Breast epithelium (tissue), 4 donors: Measurements from ENCODE around the gene OBSCN. TPM values are rescaled to one million over a fixed set of nuclear protein-coding genes. Genes with fewer than 3 reads are reported as not detected.
A peak's percentile ranks its signal among the peaks of the same experiment; 100 is the strongest.

Experiments used
- DNase-seq, 2 donors: peaks; one replicate each; pipeline ENCODE4 v3.0.0-alpha.2; 2019; ENCODE audit warnings: low spot score in 2 of 2
- H3K27ac ChIP-seq, 2 donors: fragments of 200-600 bp; sonication (generic) in 1 of 2; one replicate each; pipeline ENCODE4 v1.5.1; 2016 to 2019; ENCODE audit warnings: mild to moderate bottlenecking in 1 of 2
- H3K27me3 ChIP-seq, 2 donors: fragments of 200-600 bp; sonication (generic) in 1 of 2; one replicate each; pipeline versions ENCODE4 v1.5.1 to v1.6.0; 2017 to 2019; ENCODE audit warnings: control low read depth in 1 of 2, mild to moderate bottlenecking in 1 of 2
- H3K36me3 ChIP-seq: fragments of 200-600 bp; one replicate; pipeline ENCODE4 v1.5.1; 2019
- H3K4me1 ChIP-seq, 2 donors: fragments of 200-600 bp; sonication (generic); one replicate each; pipeline ENCODE4 v1.5.1; 2016 to 2019; ENCODE audit warnings: control low read depth in 1 of 2
- H3K4me3 ChIP-seq, 3 donors: fragments of 200-600 bp; sonication (generic); 1 replicate in 2 of 3; 2 replicates in 1 of 3; pipeline ENCODE4 v1.5.1; 2016 to 2019; ENCODE audit warnings: mild to moderate bottlenecking in 3 of 3, moderate library complexity in 2 of 3
- H3K9me3 ChIP-seq, 2 donors: fragments of 200-600 bp; sonication (generic) in 1 of 2; one replicate each; pipeline ENCODE4 v1.5.1; 2016 to 2019; ENCODE audit warnings: control low read depth in 1 of 2
- CTCF ChIP-seq, 3 donors: fragments of 450-650 bp; IDR thresholded peaks; one replicate each; pipeline ENCODE4 v1.5.1; 2016 to 2017; ENCODE audit warnings: antibody characterized with exemption in 3 of 3, mild to moderate bottlenecking in 3 of 3, moderate library complexity in 3 of 3
- POLR2A ChIP-seq: fragments of 450-650 bp; IDR thresholded peaks from one replicate; pipeline ENCODE4 v1.6.1; 2016; ENCODE audit warnings: antibody characterized with exemption, mild to moderate bottlenecking, moderate library complexity
- POLR2AphosphoS5 ChIP-seq, 3 donors: sonication (generic); formaldehyde crosslinking; IDR thresholded peaks; one replicate each; pipeline ENCODE4 v1.6.1; 2017; ENCODE audit warnings: antibody characterized with exemption in 3 of 3
- intact Hi-C: fragments of 100-400 bp; cut with DNase I; formaldehyde crosslinking; loops from one replicate; pipeline ENCODE4 v1.15.1; 2023; ENCODE audit warnings: low total_unique reads
- total RNA-seq, 3 donors: library from RNA; depleted of rRNA; stranded (reverse); fragments of >200 nt; gene quantifications; one replicate each; pipeline ENCODE4 v1.1.0, GENCODE V29; 2016

Gene OBSCN
- total RNA-seq, 3 donors from 2014 or later: 3.0 to 40.0 (median 27.9) TPM

DNA sequence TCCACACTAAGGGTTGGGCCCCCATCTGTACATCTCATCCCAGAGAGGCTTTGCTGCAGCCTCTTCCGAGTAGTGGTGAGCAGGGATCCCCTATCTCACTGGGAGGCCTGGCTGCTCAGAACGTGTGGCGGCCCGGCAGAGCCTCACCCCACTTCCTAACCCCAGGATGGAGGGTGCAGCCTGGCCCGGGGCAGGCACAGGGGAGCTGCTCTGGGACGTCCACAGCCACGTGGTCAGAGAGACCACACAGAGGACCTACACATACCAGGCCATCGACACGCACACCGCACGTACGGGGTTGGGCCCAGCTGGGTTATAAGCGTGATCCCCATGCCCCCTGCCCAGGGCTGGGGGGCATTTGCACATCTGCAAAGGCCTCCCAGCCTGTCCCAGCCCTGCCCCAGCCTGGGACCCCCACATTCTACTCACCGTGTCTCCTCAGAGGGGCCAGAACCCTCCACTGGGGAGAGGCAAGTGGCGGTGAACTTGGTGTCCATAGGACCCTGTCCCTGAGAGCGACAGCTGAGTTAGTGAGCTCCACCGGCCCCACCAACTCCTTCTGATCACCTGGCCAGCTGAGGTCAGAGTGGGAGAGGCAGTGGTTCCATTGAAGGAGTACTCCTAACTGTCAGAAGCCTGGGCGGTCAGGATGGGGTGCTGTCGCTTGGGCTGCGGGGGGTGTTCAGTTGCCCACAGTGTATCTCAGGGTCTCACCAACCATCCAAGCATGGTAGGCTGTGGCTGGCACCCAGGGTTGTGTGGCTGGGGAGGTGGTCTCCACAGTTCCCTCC lies 157.6 kb downstream of the OBSCN start:
- TF ChIP-seq POLR2A (no peak), POLR2AphosphoS5 (IDR thresholded peaks at IDR 0.05) (no peak), CTCF (IDR thresholded peaks at IDR 0.05) (no peak)
- Histone ChIP-seq H3K27ac (no peak overlapping the region), H3K36me3 (no peaks in the 10 kb centered on the region), H3K4me1 (no peaks in the 10 kb centered on the region), H3K27me3 (no peaks in the 10 kb centered on the region), H3K4me3 (no peak overlapping the region), H3K9me3 (no peaks in the 10 kb centered on the region)
- DNase-seq: no peak
- intact Hi-C loops: no loop called here

DNA sequence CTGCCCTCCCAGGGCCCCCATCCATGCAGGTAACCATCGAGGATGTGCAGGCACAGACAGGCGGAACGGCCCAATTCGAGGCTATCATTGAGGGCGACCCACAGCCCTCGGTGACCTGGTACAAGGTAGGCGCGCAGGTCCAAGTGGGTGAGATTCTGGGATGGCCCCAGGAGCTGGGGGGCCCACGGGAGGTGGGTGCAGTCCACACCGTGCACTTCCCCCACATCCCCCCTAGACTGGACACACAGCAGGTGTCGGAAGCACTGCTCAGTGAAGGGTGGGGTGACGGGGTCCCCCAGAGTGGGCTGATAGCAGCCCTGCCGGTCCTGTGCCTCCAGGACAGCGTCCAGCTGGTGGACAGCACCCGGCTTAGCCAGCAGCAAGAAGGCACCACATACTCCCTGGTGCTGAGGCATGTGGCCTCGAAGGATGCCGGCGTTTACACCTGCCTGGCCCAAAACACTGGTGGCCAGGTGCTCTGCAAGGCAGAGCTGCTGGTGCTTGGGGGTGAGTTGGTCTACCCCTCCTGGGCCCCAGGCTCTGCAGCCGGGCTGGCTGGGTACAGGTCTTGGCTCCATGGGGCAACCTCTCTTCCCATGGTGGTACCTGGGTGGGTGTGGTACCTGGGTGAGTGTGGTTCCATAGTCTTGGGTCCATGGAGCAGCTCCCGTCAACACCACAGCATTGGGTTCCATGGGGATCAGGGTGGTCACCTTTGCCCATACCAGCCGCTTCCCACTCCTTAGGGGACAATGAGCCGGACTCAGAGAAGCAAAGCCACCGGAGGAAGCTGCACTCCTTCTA lies 158.4 kb downstream of the OBSCN start:
- intact Hi-C loops: no loop called here
- no peaks in the 10 kb centered on the region for H3K36me3 ChIP-seq
- DNase-seq: peak in 1 of 2 donors; percentile 43

GRCh38 chr1:228366866-228367741 lies 159.3 kb downstream of the OBSCN start:
- Histone ChIP-seq H3K36me3 (no peaks in the 10 kb centered on the region), H3K4me3 (no peak overlapping the region)
- no peak for TF ChIP-seq CTCF (IDR thresholded peaks at IDR 0.05)
- no peak for TF ChIP-seq POLR2AphosphoS5 (IDR thresholded peaks at IDR 0.05)
- TF ChIP-seq POLR2A: no peak

More for the DNA sequence above, 158.4 kb downstream of the OBSCN start:
- H3K27me3 ChIP-seq: no peaks in the 10 kb centered on the region
- no peak overlapping the region for H3K27ac ChIP-seq
- H3K9me3 ChIP-seq: no peaks in the 10 kb centered on the region
- no peaks in the 10 kb centered on the region for H3K4me1 ChIP-seq
- H3K4me3 ChIP-seq: no peak overlapping the region
- TF ChIP-seq POLR2AphosphoS5 (IDR thresholded peaks at IDR 0.05): no peak
- TF ChIP-seq POLR2A: no peak
- no peak for TF ChIP-seq CTCF (IDR thresholded peaks at IDR 0.05)

GRCh38 chr1:228367798-228368791 lies 160.3 kb downstream of the OBSCN start:
- H3K4me1 ChIP-seq: no peaks in the 10 kb centered on the region
- DNase-seq: peak in 1 of 2 donors; percentile 48
- intact Hi-C loops: no loop called here
- H3K27ac ChIP-seq: no peak overlapping the region
- H3K4me3 ChIP-seq: no peak overlapping the region
- no peaks in the 10 kb centered on the region for H3K36me3 ChIP-seq
- no peaks in the 10 kb centered on the region for H3K9me3 ChIP-seq
- TF ChIP-seq POLR2AphosphoS5 (IDR thresholded peaks at IDR 0.05): no peak
- TF ChIP-seq CTCF (IDR thresholded peaks at IDR 0.05): no peak
- TF ChIP-seq POLR2A: no peak
- no peaks in the 10 kb centered on the region for H3K27me3 ChIP-seq

More at GRCh38 chr1:228366866-228367741, 159.3 kb downstream of the OBSCN start:
- DNase-seq: peak in 1 of 2 donors; percentile 35
- intact Hi-C loops: no loop called here
- no peaks in the 10 kb centered on the region for H3K9me3 ChIP-seq
- no peaks in the 10 kb centered on the region for H3K27me3 ChIP-seq
- no peaks in the 10 kb centered on the region for H3K4me1 ChIP-seq
- H3K27ac ChIP-seq: no peak overlapping the region
